GM18499 (cell line): ENCODE data around the gene TP73.

Experiments used
- ATAC-seq: cut with Tn5 transposase; IDR thresholded peaks from one replicate; pipeline ENCODE4 v1.9.1; 2021; ENCODE audit warnings: moderate number of reproducible peaks; ENCODE audit not compliant: insufficient read depth, unreplicated experiment

TP73 gene

DNA sequence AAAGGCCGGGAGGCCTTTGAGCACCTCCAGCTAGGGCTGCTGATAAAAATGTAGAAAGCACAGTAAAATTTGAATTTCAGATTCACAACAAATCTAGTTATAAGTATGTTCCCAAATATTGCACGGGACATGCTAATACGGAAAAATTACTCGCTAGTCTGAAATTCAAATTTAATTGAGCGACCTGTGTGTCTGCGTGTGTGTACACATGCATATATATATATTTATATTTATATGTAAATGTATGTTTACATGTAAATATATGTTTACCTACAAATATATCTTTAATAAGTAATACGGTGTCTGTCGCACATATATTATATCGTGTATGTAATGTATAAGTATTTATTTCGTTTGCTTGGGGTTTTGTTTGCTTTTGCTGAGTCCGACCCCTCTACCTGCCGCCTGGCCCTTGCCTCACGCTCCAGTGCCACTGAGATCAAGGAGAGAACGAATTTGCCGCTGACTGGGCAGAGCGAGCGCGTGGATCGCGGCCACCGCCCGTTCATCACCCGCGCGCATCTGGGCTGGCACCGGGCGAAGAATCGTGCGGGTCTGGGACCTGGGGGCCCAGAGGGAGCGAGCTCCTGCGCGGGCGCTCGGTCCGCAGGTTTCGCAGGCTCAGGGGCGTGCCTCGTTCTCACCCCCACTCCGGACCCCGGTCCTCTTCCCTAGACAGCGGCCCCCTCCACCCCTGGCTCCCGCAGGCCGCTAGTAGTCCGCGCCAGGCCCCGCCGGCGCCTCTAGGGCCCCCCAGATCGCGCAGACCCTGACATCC lies 1.9 kb upstream of the TP73 start:
- no peak for ATAC-seq

DNA sequence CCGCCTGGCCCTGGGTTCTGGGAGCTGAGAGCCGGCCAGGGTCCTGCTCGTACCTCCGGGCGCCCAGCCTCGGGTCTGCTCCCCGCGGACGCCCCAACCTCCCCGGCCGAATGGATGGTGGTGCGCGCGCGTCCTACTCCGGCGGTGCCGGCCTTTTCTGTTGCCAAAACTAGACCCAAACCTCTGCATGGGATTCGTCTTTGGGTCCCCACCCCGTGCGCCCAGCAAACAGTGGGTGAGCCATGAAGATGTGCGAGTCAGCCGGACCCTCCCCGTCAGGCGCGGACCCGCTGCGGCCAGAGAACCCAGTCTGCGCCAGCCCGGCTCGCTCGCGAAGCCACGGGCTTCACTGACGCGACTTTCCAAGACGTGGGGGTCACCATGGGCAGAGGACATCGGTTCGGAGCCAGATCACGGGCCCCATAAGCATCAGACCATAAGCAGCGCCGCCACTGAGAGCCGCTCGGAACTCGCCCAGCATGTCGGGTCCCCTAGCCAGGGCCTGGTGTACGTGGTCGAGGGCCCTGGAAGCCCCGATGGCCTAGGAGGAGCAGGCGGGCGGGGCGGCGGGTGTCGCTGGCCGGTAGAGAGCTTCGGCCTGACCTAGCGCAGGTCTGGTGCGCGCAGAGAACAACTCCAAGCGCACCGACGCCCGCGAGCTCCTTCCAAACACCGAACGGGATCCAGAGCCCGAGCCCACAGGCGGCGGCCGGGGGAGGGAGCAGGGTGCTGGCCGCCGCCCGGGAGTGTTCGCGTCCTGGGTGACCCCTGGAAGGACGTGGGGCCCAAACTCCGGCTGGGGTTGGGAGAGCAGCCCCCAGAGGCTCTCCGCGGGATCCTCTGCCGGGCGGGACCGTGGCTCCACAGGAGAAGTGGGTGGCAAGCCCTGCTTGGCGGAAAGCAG lies 1.0 kb upstream of the TP73 start:
- no peak for ATAC-seq

DNA sequence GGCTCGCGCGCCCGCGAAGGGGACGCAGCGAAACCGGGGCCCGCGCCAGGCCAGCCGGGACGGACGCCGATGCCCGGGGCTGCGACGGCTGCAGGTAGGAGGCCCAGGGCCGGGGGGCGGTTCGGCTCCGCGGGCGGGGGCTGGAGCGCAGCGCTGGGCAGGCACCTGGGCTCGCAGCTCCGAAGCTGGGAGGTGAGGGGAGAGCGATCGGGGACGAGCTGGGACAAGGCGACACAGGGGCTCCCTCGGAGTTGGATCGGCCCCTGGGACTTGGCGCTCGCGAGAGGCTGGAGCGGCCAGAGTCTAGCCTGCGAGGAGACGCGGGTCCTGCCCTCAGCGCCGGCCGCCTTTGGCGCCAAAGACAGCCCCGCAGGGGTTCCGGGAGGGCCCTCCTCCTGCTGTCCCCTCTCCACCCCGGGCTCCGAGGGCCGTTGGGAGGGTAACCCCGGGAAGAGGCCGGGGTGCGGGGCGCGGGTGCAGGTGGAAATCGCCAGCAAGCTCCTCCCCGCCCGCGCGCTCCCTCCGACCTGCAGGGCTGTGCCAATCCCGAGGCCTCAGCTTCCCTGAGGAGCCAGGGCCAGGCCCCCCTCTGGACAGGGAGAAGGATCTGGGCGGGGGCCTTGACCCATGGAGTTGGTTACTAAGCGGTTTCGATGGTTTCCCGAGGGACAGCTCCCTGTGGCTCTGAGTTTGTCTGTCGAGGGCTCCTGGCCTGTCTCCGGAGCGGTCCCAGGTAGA lies 401 bp downstream of the TP73 start:
- ATAC-seq, result no peak

GRCh38 chr1:3653286-3653618 lies 936 bp downstream of the TP73 start:
- ATAC-seq, result no peak

DNA sequence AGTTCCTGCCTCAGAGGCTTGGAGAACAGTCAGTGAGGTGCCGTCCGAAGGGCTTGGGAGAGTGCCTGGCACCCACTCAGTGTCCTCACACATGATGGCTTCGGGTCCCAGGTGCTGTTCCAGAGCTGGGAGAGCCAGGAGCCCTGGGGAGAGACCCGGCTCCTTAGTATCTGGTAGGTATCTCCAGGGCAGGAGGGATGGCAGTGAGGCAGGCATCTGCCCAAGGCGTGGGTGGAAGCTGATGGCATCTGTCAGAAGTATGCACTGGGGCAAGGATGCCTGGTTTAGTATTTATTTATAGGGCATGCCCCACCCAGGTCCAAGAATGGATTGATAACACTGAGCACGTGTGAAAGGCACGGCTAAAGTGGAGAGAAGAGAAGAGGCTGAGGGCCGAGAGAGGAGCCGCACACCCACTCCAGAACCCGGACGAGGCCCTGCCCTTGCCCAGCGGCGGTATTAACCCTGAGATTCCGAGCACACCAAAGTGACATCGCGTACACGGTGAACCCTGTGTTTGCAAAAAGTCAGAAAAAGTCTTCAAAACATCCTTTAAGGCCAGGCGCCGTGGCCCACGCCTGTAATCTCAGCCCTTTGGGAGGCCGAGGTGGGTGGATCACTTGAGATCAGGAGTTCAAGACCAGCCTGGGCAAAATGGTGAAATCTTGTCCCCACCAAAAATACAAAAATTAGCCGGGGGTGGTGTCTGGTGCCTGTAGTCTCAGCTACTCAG lies 2.4 kb downstream of the TP73 start:
- ATAC-seq, result no peak

DNA sequence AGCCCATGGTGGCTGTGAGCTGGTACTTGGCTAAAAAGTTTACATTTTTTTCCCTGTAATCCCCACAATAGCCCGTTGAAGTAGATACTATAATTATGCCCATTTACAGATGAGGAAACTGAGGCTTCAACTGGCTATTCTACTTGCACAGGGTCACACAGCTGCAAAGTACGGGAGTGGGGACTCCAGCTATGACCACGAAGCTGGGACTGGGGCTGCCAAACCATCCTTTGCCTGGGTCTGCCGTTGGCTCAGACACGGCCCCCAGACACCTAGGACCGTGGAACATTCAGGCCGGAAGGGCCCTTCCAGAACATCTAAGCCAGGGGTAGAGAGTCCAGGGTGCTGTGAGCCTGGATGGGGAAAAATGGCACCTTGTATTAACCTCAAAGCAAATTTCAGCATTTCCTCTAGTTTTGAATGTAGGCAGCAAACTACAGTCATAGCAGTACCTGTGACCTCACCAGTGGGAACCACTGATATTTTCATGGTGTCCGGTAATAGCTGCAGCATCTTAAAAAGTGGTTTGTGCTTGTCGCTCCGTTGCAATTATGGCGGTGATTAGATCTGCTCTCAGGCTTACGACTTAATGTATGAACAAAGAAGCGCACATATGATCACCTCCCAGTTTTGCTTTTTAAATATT lies 4.3 kb downstream of the TP73 start:
- no peak for ATAC-seq

DNA sequence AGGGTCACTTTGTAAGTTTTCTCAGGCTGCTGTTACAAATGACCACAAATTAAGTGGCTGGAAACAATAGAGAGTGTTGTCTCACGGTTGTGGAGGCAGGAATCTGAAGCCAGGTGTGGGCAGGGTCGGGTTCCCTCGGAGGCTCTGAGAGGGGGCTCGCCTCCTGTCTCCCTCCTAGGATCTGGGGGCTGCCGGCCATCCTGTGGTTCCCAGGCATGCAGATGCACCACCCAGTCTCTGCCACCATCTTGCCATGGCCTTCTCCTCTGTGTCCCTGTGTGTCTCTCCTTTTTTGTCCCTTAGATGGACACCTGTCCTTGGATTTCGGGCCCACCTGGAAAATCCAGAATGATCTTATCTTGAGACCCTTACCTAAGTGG lies 4.8 kb downstream of the TP73 start:
- ATAC-seq, result no peak

DNA sequence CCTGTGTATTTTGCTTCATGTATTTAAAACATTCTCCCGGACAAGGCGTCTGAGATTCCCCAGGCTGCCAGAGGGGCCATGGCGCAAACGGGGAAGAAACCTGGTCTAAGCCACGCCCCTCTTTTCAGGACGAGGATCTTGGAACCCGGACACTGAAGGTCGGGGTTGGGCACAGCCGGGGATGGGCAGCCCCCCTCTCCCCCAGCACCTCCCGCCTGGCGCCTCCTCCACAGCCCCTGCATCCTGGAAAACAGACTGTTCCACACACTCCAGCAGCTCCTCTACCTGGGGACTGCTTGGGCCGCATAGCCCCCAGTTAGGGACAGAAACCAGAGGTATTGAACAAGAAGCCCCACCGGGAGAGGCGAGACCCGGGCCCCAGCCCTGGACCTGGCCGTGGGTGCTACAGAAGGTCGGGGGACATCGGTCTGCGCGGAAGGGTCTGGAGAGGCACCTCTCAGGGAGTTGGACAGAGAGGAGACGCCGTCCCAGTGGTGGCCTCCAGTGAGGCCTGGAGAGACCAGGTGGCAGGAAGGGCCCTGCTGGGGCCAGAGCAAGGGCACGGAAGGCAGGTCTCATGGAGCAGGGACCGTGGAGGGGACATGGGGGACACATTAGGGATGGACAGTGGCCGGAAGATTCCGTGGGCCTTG lies 5.4 kb downstream of the TP73 start:
- ATAC-seq, result no peak

DNA sequence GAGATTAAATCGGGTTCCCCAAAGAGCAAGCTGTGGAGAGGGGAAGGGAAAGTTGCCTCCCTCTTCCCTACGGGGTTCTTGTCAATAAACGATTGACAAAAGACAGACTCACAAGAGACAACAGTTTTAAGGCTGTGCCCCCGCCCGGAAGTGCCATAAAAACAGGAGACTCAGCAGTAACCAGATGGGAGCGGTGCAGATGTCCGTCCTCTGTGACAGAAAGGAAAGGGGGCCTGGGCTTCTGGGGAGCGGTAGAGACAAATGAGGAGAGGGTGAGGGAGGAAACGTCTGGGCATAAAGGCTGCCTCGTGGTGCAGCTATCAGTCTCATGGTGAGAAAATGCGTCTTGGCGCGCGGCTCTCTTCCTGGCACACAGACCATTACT lies 5.9 kb downstream of the TP73 start:
- no peak for ATAC-seq

DNA sequence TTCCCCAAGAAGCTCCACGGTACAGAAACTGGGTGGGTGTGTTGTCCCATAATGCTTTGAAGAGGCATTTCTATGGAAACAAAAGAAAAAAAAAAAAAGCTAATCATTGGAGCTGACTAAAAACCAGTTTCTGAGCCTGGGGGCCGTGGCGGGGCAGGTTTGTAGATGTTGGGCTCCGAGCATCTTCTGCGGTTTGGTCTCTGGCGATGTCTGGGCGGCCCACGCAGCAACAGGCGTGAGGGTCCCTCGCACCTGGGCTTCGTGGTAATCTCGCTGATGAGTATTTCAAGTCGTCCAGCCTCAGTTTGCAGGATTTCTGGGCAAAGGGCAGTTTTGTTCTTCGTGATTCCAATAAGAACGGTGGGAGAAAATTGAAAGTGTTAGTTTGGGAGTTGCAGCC lies 6.8 kb downstream of the TP73 start:
- no peak for ATAC-seq

DNA sequence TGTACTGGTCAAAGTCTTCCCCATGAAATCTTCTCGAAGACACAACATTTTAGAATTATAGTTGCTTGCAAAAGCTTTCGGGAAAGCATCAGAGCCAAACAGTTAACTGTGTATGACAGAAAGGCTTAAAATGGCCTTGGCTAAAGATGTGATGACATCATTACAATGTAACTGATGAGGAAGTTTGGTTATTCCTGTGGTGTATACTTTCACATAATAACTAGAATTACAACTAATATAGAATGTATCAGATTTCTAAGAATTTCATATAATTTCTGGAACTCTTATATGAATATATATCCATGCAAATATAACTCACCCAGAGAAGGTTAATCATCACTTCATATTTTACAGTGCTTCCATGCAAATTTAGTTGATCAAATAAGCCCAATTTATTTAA lies 8.4 kb downstream of the TP73 start:
- ATAC-seq, result no peak

GRCh38 chr1:3661631-3662030 lies 9.3 kb downstream of the TP73 start:
- no peak for ATAC-seq

- no peak for ATAC-seq
Measured at GRCh38 chr1:3662080-3662671, 9.9 kb downstream of the TP73 start.

GRCh38 chr1:3663999-3664699 lies 11.8 kb downstream of the TP73 start:
- no peak for ATAC-seq

DNA sequence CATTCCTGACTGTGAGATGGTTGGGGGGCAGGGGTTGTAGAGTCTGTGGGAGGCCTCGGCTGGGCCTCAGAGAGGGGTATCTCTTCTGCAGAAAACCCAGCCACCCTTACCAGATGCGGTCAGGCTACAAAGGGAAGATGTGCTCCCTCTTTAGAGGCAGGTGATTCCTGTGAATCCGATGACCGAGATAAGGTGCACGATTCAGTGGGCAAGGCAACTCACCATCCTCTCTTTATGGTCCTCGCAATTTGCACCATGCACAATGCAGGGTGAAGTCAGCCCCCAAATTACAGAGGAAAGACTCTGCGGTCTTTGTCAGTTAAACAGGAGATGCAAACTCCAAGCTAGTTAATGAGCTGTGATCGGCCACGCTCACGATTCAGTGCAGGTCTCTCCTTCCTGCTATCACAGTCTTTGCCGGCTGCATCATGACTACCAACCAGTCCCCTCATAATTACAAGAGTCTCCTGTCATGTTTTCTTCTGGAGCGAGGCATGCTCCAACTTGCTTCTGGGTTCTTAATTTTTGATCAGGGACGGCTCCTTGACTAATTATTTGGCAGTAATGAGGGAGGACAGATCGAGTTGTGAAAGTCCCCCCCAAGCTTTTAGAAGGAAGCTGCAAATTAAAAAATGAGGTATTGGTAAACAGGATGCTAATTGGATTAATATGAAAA lies 12.5 kb downstream of the TP73 start:
- no peak for ATAC-seq

- no peak for ATAC-seq
Measured at GRCh38 chr1:3668148-3668547, 15.8 kb downstream of the TP73 start.

DNA sequence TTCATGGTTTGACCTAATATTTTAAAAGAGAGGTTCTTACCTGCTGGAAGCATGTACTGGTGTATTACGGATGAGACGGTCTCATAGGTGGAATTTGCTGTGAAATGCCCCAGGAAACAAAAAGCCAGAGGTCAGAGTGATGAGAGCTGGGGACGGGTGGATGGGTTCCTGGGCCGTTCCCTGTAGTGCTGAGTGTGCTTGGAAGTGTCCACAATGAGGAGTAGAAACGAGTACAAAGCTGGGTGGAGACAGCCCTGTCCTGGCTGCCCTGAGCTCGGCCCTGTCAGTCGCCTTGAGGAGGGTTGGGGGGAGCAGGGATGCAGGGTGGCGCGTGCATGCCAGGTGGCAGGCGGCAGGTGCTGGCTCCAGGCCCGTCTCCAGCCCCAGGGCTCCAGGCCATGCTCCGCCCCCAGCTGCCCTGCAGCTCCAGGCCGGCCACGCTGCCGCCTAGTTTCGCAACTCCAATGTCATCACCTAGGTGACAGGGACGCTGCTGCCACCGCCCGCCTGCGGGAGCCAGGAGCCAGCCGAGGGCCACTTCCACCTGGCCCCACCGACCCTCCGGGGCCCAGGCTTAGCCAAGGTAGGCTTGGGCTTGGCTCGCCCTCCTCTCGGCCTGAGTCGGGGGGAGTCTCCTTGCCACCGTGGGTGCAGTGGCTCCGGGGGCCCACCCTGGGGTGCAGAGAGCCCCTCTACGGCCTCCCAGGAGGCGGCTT lies 16.4 kb downstream of the TP73 start:
- no peak for ATAC-seq
